ENCODE results near the gene TROAP. TPM values are rescaled to one million over a fixed set of nuclear protein-coding genes. Genes with fewer than 3 reads are reported as not detected.

The TROAP gene
- total RNA-seq, 2 experiments from 2014 or later, result 141 to 150 TPM

GRCh38 chr12:49365542-49365941 is 42.5 kb downstream of the TROAP start:
- POLR2A ChIA-PET, result interaction anchor here (0.6 to 2.0 kb wide), 2 partner anchors 42 to 146 kb away, joined by 4 to 9 read pairs; partner anchors contain the start of gene TROAP
- H3K27ac ChIP-seq (ENCODE audit: low read depth, low read length, poor library complexity, severe bottlenecking), result no peak overlapping the region
- peaks cover 30% of the 10 kb centered on the region for H3K79me2 ChIP-seq (ENCODE audit: insufficient read depth, low read depth, low read length)
- intact Hi-C loops (cut with micrococcal nuclease; ENCODE audit: unreplicated experiment), result loop anchor here (5.0 kb wide), 1 partner anchor 257 kb away; the partner anchor contains the start of gene PRPF40B
- H3K4me1 ChIP-seq (ENCODE audit: insufficient read depth, low read length, poor library complexity, severe bottlenecking), result peaks cover 26% of the 10 kb centered on the region
- no peaks in the 10 kb centered on the region for H4K20me1 ChIP-seq (ENCODE audit: insufficient read depth, low read length)
- no peak overlapping the region for H3K4me3 ChIP-seq (ENCODE audit: low read depth, low read length, poor library complexity, severe bottlenecking)
- no peak for DNase-seq (ENCODE audit: low spot score)
- CTCF ChIA-PET (ENCODE audit: unreplicated experiment), result no interaction called here
- H3K9me2 ChIP-seq (ENCODE audit: insufficient read depth, low read length), result no peaks in the 10 kb centered on the region
- TF ChIP-seq EZH2phosphoT487 (IDR thresholded peaks at IDR 0.05; ENCODE audit: borderline replicate concordance, low read depth, low read length), result no peak
- TF ChIP-seq CTCF (conservative IDR thresholded peaks at IDR 0.05; ENCODE audit: low read length), result no peak
- H3K9me3 ChIP-seq (ENCODE audit: low read length), result no peaks in the 10 kb centered on the region
- no TSS peak for BruUV-seq (replicated peaks)
- no peak overlapping the region for H3K4me2 ChIP-seq (ENCODE audit: low read length)
- no peak overlapping the region for H2AFZ ChIP-seq (ENCODE audit: low read length)
- H3K36me3 ChIP-seq (ENCODE audit: insufficient read depth, low read length), result peaks cover 2% of the 10 kb centered on the region; the same call in 1 of the 2 replicates

GRCh38 chr12:49366096-49366651 is 43.1 kb downstream of the TROAP start:
- H4K20me1 ChIP-seq (ENCODE audit: insufficient read depth, low read length), result 0 out of 2 replicates have a peak, but pooled peaks cover 1% of the 10 kb centered on the region
- H3K4me1 ChIP-seq (ENCODE audit: insufficient read depth, low read length, poor library complexity, severe bottlenecking), result peaks cover 30% of the 10 kb centered on the region
- intact Hi-C loops (cut with micrococcal nuclease; ENCODE audit: unreplicated experiment), result loop anchor here (2.0 to 5.0 kb wide), 2 partner anchors 203 to 256 kb away; partner anchors contain the start of genes MCRS1 and PRPF40B
- H3K9me3 ChIP-seq (ENCODE audit: low read length), result no peaks in the 10 kb centered on the region
- ChIA-PET POLR2A (interaction anchor here (0.6 to 2.9 kb wide), 9 partner anchors 8 to 379 kb away, joined by 3 to 13 read pairs (median 6); partner anchors contain the start of gene TROAP), CTCF (ENCODE audit: unreplicated experiment) (interaction anchor here (0.6 to 1.7 kb wide), 4 partner anchors 8 to 880 kb away, joined by 3 to 10 read pairs (median 7); partner anchors contain the start of gene DNAJC22)
- peak overlapping the region; percentile 88 for H3K27ac ChIP-seq (ENCODE audit: low read depth, low read length, poor library complexity, severe bottlenecking)
- H3K36me3 ChIP-seq (ENCODE audit: insufficient read depth, low read length), result peaks cover 8% of the 10 kb centered on the region
- no peaks in the 10 kb centered on the region for H3K9me2 ChIP-seq (ENCODE audit: insufficient read depth, low read length)
- no peak for DNase-seq (ENCODE audit: low spot score)
- H2AFZ ChIP-seq (ENCODE audit: low read length), result peak overlapping the region; percentile 90; the same call in 1 of the 2 replicates
- BruUV-seq (replicated peaks), result no TSS peak
- peak overlapping the region; percentile 91 for H3K4me3 ChIP-seq (ENCODE audit: low read depth, low read length, poor library complexity, severe bottlenecking)
- peak overlapping the region; percentile 76 for H3K4me2 ChIP-seq (ENCODE audit: low read length)
- TF ChIP-seq EZH2phosphoT487 (IDR thresholded peaks at IDR 0.05; ENCODE audit: borderline replicate concordance, low read depth, low read length) (no peak), CTCF (conservative IDR thresholded peaks at IDR 0.05; ENCODE audit: low read length) (peak; percentile 37; the same call in 1 of the 2 replicates)
- peaks cover 36% of the 10 kb centered on the region for H3K79me2 ChIP-seq (ENCODE audit: insufficient read depth, low read depth, low read length)

Data from OCI-LY7 (cell line).